NB4 (cell line): Measurements from ENCODE around the gene STYXL1.

Experiments used
- DNase-seq: peaks from one replicate; pipeline ENCODE4 v3.0.0; 2010; ENCODE audit warnings: low read depth
- H3K4me3 ChIP-seq: one replicate; pipeline ENCODE4 v1.5.1; 2011; ENCODE audit warnings: mild to moderate bottlenecking, low read depth, low read length, moderate library complexity
- MYC ChIP-seq: IDR thresholded peaks from 2 replicates; pipeline ENCODE4 v1.6.1; 2011; ENCODE audit warnings: low read depth, low read length
- POLR2A ChIP-seq: IDR thresholded peaks from 2 replicates; pipeline ENCODE4 v1.6.1; 2011; ENCODE audit warnings: mild to moderate bottlenecking; ENCODE audit not compliant: insufficient read length; ENCODE audit errors: extremely low read depth
- TF ChIP-seq, protein P1 (sequence below): IDR thresholded peaks from one replicate; pipeline ENCODE4 v1.5.1; 2012; ENCODE audit warnings: low read depth, low read length
- TF ChIP-seq, protein P2 (sequence below): IDR thresholded peaks from 2 replicates; pipeline ENCODE4 v1.6.1; 2011; ENCODE audit warnings: low read depth, low read length

The STYXL1 gene

DNA sequence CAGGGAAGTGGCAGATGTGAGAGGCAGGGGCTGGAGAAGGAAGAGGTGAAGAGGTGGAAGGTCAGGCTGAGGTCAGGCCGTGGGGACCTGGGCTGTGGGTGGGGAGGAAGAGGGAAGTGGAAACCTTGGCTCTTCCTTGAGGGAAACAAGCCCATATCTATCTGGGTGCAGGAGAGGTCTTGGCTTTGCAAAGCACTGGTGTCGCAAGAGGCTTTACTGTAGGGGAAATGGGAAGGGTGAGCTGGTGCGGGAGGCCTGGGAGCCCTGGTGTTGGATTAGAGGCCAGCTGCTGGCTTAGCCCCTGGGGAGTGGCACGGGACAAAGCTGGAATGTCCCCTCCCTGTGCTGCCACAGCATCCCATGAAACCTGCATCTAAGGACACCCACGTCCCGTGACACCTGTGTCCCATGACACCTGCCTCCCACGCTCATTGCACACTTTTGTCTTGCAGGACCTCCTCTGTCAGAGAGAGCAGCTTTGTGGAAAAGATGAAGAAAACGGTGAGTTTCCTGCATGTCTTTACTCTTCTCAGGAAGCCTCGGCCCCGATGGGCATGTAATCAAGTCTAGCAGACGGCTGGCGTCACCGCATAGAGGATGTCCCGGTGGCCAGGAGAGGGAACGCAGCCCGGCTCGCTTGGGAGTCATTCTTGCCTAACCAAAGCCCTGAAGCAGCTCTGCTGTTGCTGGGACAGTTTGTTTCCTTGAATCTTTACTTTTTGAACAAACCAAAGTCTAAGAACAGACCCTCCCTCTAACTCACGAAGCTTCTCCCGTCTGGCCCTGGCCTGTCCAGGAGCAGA lies 75.6 kb downstream of the STYXL1 start:
- TF ChIP-seq, protein P1, sequence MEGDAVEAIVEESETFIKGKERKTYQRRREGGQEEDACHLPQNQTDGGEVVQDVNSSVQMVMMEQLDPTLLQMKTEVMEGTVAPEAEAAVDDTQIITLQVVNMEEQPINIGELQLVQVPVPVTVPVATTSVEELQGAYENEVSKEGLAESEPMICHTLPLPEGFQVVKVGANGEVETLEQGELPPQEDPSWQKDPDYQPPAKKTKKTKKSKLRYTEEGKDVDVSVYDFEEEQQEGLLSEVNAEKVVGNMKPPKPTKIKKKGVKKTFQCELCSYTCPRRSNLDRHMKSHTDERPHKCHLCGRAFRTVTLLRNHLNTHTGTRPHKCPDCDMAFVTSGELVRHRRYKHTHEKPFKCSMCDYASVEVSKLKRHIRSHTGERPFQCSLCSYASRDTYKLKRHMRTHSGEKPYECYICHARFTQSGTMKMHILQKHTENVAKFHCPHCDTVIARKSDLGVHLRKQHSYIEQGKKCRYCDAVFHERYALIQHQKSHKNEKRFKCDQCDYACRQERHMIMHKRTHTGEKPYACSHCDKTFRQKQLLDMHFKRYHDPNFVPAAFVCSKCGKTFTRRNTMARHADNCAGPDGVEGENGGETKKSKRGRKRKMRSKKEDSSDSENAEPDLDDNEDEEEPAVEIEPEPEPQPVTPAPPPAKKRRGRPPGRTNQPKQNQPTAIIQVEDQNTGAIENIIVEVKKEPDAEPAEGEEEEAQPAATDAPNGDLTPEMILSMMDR, result peak; percentile 29
- TF ChIP-seq POLR2A, result no peak
- no peak for TF ChIP-seq MYC
- TF ChIP-seq, protein P2, sequence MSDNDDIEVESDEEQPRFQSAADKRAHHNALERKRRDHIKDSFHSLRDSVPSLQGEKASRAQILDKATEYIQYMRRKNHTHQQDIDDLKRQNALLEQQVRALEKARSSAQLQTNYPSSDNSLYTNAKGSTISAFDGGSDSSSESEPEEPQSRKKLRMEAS, result no peak
- peak; percentile 86 for DNase-seq
- H3K4me3 ChIP-seq, result no peak overlapping the region

DNA sequence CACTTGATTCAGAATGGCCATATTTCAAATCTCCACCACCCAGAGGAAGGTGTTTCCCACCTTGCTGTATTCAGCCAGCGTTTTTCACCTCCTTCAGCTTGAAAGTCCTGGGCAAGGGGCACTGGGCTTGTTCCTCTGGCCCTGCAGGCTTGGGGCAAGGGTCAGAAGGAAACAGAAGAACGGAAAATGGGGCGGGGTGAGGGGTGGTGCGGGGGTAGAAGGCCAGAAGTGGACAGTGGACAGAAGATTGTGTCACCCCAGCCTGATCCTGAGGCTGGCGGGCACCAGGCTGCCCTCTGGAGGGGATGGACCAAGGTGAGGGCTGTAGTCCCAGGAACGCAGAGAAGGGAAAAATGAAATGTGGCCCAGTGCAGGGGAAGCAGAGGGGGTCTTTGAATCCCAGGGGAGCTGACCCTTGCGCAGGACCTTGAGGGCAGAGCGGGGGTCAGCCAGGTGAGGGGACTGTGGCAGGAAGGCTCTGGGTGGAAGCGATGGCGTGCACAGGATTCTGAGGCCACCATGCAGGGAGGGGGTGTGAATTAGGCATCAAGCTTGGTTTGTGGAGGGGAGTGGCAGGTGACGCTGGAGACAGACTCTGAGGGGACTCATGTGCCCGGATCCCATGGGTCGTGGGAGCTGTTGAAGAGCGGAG lies 76.4 kb downstream of the STYXL1 start:
- TF ChIP-seq, protein P1, result no peak
- TF ChIP-seq MYC, result no peak
- TF ChIP-seq, protein P2, result no peak
- TF ChIP-seq POLR2A, result no peak

DNA sequence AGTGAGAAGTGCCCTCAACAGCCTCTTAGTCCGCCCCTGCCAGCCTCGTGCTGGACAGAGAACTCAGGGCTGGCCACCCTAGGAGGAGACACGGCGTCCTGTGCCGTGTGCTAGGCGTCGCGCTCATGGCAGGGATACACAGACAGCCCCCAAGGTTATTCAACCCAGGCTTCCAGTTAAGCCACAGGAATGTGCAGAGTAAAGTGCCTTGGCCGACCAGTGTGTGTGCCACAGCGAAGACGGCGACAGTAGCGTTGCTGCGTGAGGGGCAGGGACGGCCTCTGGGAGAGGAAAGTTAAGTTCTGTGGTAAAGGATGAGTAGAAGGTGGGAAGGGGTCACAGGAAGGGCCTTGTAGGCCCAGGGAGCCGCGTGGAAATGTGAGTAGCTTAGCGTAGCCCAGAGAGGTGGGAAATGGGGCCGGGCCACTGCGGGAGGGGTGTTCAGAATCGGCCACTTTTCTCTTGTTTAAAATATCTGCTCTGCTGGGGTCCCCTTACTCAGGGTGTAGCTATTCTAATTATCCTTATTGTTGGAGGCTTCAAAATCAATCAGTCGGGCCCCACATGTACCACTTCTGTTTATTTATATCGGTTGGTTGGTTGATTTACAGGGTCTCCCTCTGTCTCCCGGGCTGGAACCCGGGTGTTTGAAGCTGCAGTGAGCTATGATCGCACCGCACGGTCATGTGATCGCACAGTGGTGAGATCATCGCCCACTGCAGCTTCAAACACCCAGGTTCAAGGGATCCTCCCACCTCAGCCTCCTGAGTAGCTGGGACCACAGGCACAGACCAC lies 77.9 kb downstream of the STYXL1 start:
- no peak for DNase-seq
- TF ChIP-seq POLR2A (no peak), MYC (no peak)
- TF ChIP-seq, protein P1, result no peak
- TF ChIP-seq, protein P2, result no peak
- H3K4me3 ChIP-seq, result no peak overlapping the region

More for the DNA sequence above, 76.4 kb downstream of the STYXL1 start:
- no peak for DNase-seq
- no peak overlapping the region for H3K4me3 ChIP-seq

DNA sequence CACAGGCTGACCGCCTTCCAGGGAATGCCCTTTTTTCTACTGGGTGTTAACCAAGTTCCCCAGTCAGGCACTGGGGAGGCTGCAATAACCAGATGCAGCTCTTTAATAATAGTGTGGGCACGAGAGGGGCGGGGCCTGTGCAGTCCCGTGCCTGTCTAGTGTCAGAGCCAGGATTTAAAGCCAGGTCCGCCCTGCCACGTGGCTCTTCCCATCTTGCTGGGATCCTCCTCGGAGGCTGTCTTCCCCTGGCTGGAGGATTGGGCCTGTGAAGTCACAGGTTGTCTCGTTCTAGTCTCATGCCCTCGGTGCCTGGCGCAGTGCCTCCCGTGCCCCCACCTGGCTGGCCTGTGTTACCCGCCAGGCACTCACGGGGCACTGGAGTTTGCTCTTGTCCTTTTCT lies 78.6 kb downstream of the STYXL1 start:
- no peak for DNase-seq
- H3K4me3 ChIP-seq, result no peak overlapping the region
- TF ChIP-seq, protein P2, result no peak
- TF ChIP-seq MYC, result no peak
- TF ChIP-seq, protein P1, result no peak
- no peak for TF ChIP-seq POLR2A

DNA sequence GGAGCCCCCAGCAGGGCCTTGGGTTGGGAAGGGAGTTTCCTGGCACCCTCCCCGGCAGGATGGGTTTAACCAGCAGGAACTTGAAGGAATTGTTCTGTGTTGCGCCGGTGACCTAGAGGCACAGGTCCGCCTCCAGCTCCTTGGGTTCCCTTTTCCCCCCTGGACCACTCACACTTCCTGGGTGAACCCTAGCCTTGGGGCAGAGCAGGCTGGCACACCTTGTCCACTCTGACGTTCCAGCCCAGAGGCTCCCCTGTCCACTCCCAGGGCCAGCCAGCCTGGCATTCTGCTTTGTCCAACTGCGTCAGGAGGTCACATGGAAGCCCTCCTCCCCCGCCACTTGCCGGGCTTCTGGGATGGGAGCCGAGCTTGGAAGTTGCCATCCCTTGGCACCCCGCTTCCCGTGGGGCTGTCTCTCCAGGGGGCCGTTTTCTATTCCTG lies 79.2 kb downstream of the STYXL1 start:
- DNase-seq, result no peak
- no peak overlapping the region for H3K4me3 ChIP-seq
- TF ChIP-seq, protein P1, result no peak
- TF ChIP-seq POLR2A (no peak), MYC (no peak)
- TF ChIP-seq, protein P2, result no peak
